NCI-H774 (cell line): ENCODE results near the gene SLC9A3.
"Not testable (repeated sequence)": the region's sequence is repeated elsewhere in the genome, so short reads cannot be mapped to it uniquely, and the experiment has no call there.

Source experiments
- DNase-seq: peaks from one replicate; lab custom pipeline; 2025; lab: John Stamatoyannopoulos, UW

Gene SLC9A3

GRCh38 chr5:524234-524972 lies at the start of gene SLC9A3:
Gene SLC9A3 (minus strand): TSS chr5:524449.
- no peak for DNase-seq

GRCh38 chr5:573976-574375 lies 49.7 kb upstream of the SLC9A3 start:
- no peak for DNase-seq

GRCh38 chr5:573206-573605 lies 49.0 kb upstream of the SLC9A3 start:
- no peak for DNase-seq

GRCh38 chr5:572398-573019 lies 48.3 kb upstream of the SLC9A3 start:
- no peak for DNase-seq

- DNase-seq: no peak
Observed at GRCh38 chr5:571791-572190, 47.5 kb upstream of the SLC9A3 start.

- no peak for DNase-seq
Observed at GRCh38 chr5:570886-571285, 46.6 kb upstream of the SLC9A3 start.

GRCh38 chr5:570446-570845 lies 46.2 kb upstream of the SLC9A3 start:
- no peak for DNase-seq

- no peak for DNase-seq
Observed at GRCh38 chr5:569868-570361, 45.7 kb upstream of the SLC9A3 start.

- no peak for DNase-seq
Observed at GRCh38 chr5:569358-569867, 45.2 kb upstream of the SLC9A3 start.

GRCh38 chr5:568809-569208 lies 44.6 kb upstream of the SLC9A3 start:
- DNase-seq: no peak

- no peak for DNase-seq
Observed at GRCh38 chr5:568061-568781, 44.0 kb upstream of the SLC9A3 start.

- no peak for DNase-seq
Observed at GRCh38 chr5:567664-568060, 43.4 kb upstream of the SLC9A3 start.

- DNase-seq: no peak
Observed at GRCh38 chr5:566636-567309, 42.5 kb upstream of the SLC9A3 start.

- DNase-seq: no peak
Observed at GRCh38 chr5:565782-566440, 41.7 kb upstream of the SLC9A3 start.

GRCh38 chr5:561408-561807 lies 37.2 kb upstream of the SLC9A3 start:
- DNase-seq: no peak

- DNase-seq: no peak
Observed at GRCh38 chr5:560792-561166, 36.5 kb upstream of the SLC9A3 start.

- DNase-seq: no peak
Observed at GRCh38 chr5:558871-559503, 34.7 kb upstream of the SLC9A3 start.

GRCh38 chr5:558326-558725 lies 34.1 kb upstream of the SLC9A3 start:
- no peak for DNase-seq

GRCh38 chr5:557917-558316 lies 33.7 kb upstream of the SLC9A3 start:
- DNase-seq: not testable (repeated sequence)

GRCh38 chr5:556909-557441 lies 32.7 kb upstream of the SLC9A3 start:
- DNase-seq: no peak

GRCh38 chr5:555058-555623 lies 30.9 kb upstream of the SLC9A3 start:
- no peak for DNase-seq
